SK-N-SH treated with all-trans-retinoic acid at 6 μM for 48 hours (cell line): ENCODE measurements around the gene MUSTN1.

Experiments used
- ATAC-seq: fragments of 200-7000 bp; cut with Tn5 transposase; 3 replicates; pipeline ENCODE4 v1.9.1; 2020; ENCODE audit warnings: mild to moderate bottlenecking, moderate library complexity
- ARNTL ChIP-seq: fragments of 450-650 bp; formaldehyde crosslinking; IDR thresholded peaks from 2 replicates; pipeline ENCODE4 v1.5.0; 2020; ENCODE audit warnings: low read depth, mild to moderate bottlenecking, moderate library complexity, borderline replicate concordance
- BACH2 ChIP-seq: fragments of 250-450 bp; sonication (Bioruptor Pico); IDR thresholded peaks from 2 replicates; pipeline ENCODE4 v1.9.0; 2021; ENCODE audit warnings: mild to moderate bottlenecking, borderline replicate concordance
- CREB5 ChIP-seq: fragments of 250-450 bp; sonication (Bioruptor Pico); IDR thresholded peaks from 2 replicates; pipeline ENCODE4 v1.5.1; 2020; ENCODE audit warnings: low read depth, mild to moderate bottlenecking, moderate library complexity
- CSDC2 ChIP-seq: fragments of 250-450 bp; sonication (Bioruptor Pico); IDR thresholded peaks from 2 replicates; pipeline ENCODE4 v1.5.0; 2020; ENCODE audit warnings: mild to moderate bottlenecking, moderate library complexity
- CSRNP3 ChIP-seq: fragments of 250-450 bp; sonication (Bioruptor Pico); IDR thresholded peaks from 2 replicates; pipeline ENCODE4 v1.5.1; 2021; ENCODE audit warnings: mild to moderate bottlenecking, moderate library complexity
- GLIS3 ChIP-seq: fragments of 250-450 bp; sonication (Bioruptor Pico); IDR thresholded peaks from 2 replicates; pipeline ENCODE4 v1.5.0; 2020; ENCODE audit warnings: mild to moderate bottlenecking, moderate library complexity
- ISL1 ChIP-seq: fragments of 250-450 bp; sonication (Bioruptor Pico); IDR thresholded peaks from 2 replicates; pipeline ENCODE4 v2.1.2; 2022; ENCODE audit warnings: mild to moderate bottlenecking, moderate library complexity
- PATZ1 ChIP-seq: fragments of 250-450 bp; sonication (Bioruptor Pico); IDR thresholded peaks from 2 replicates; pipeline ENCODE4 v1.8.0; 2020; ENCODE audit warnings: mild to moderate bottlenecking, moderate library complexity, borderline replicate concordance
- PPARA ChIP-seq: fragments of 250-450 bp; sonication (Bioruptor Pico); IDR thresholded peaks from 2 replicates; pipeline ENCODE4 v1.5.0; 2020; ENCODE audit warnings: mild to moderate bottlenecking, borderline replicate concordance
- SNAI2 ChIP-seq: fragments of 250-450 bp; sonication (Bioruptor Pico); IDR thresholded peaks from 2 replicates; pipeline ENCODE4 v1.5.0; 2020; ENCODE audit warnings: mild to moderate bottlenecking, moderate library complexity
- TCF4 ChIP-seq: fragments of 250-450 bp; sonication (Bioruptor Pico); IDR thresholded peaks from 2 replicates; pipeline ENCODE4 v1.8.0; 2021; ENCODE audit warnings: mild to moderate bottlenecking, moderate library complexity, borderline replicate concordance
- TOX ChIP-seq: fragments of 250-450 bp; sonication (Bioruptor Pico); IDR thresholded peaks from 2 replicates; pipeline ENCODE4 v1.8.0; 2021; ENCODE audit warnings: mild to moderate bottlenecking, moderate library complexity, borderline replicate concordance
- ZFP3 ChIP-seq: fragments of 250-450 bp; sonication (Bioruptor Pico); IDR thresholded peaks from 2 replicates; pipeline ENCODE4 v1.5.0; 2020; ENCODE audit warnings: mild to moderate bottlenecking, moderate library complexity
- ZFP30 ChIP-seq: fragments of 450-650 bp; formaldehyde crosslinking; IDR thresholded peaks from 2 replicates; pipeline ENCODE4 v1.5.0; 2022; ENCODE audit warnings: mild to moderate bottlenecking, moderate library complexity
- ZNF70 ChIP-seq: fragments of 450-650 bp; formaldehyde crosslinking; IDR thresholded peaks from 2 replicates; pipeline ENCODE4 v1.5.0; 2020; ENCODE audit warnings: mild to moderate bottlenecking, moderate library complexity
- ZNF8 ChIP-seq: fragments of 450-650 bp; formaldehyde crosslinking; IDR thresholded peaks from 2 replicates; pipeline ENCODE4 v1.5.0; 2020; ENCODE audit warnings: mild to moderate bottlenecking, moderate library complexity
- TF ChIP-seq, protein P1 (sequence below): fragments of 250-450 bp; sonication (Bioruptor Pico); IDR thresholded peaks from 2 replicates; pipeline ENCODE4 v1.8.0; 2021; ENCODE audit warnings: low read depth, mild to moderate bottlenecking, moderate library complexity, borderline replicate concordance
- TF ChIP-seq, protein P2 (sequence below): fragments of 250-450 bp; sonication (Bioruptor Pico); IDR thresholded peaks from 2 replicates; pipeline ENCODE4 v1.5.0; 2020; ENCODE audit warnings: mild to moderate bottlenecking, moderate library complexity

The MUSTN1 gene

GRCh38 chr3:52870471-52870870 lies 35.7 kb upstream of the MUSTN1 start:
- ATAC-seq, result no peak
- TF ChIP-seq CREB5 (no peak), ARNTL (CRISPR knock-in tag) (no peak), GLIS3 (CRISPR knock-in tag) (no peak), ISL1 (no peak), ZFP3 (CRISPR knock-in tag) (no peak), BACH2 (CRISPR knock-in tag) (no peak), ZFP30 (CRISPR knock-in tag) (no peak), SNAI2 (no peak), ZNF70 (CRISPR knock-in tag) (no peak), TCF4 (CRISPR knock-in tag) (no peak), ZNF8 (no peak), PPARA (CRISPR knock-in tag) (no peak)
- TF ChIP-seq, protein P1, sequence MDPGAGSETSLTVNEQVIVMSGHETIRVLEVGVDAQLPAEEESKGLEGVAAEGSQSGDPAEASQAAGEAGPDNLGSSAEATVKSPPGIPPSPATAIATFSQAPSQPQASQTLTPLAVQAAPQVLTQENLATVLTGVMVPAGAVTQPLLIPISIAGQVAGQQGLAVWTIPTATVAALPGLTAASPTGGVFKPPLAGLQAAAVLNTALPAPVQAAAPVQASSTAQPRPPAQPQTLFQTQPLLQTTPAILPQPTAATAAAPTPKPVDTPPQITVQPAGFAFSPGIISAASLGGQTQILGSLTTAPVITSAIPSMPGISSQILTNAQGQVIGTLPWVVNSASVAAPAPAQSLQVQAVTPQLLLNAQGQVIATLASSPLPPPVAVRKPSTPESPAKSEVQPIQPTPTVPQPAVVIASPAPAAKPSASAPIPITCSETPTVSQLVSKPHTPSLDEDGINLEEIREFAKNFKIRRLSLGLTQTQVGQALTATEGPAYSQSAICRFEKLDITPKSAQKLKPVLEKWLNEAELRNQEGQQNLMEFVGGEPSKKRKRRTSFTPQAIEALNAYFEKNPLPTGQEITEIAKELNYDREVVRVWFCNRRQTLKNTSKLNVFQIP (CRISPR knock-in tag), result no peak
- TF ChIP-seq, protein P2, sequence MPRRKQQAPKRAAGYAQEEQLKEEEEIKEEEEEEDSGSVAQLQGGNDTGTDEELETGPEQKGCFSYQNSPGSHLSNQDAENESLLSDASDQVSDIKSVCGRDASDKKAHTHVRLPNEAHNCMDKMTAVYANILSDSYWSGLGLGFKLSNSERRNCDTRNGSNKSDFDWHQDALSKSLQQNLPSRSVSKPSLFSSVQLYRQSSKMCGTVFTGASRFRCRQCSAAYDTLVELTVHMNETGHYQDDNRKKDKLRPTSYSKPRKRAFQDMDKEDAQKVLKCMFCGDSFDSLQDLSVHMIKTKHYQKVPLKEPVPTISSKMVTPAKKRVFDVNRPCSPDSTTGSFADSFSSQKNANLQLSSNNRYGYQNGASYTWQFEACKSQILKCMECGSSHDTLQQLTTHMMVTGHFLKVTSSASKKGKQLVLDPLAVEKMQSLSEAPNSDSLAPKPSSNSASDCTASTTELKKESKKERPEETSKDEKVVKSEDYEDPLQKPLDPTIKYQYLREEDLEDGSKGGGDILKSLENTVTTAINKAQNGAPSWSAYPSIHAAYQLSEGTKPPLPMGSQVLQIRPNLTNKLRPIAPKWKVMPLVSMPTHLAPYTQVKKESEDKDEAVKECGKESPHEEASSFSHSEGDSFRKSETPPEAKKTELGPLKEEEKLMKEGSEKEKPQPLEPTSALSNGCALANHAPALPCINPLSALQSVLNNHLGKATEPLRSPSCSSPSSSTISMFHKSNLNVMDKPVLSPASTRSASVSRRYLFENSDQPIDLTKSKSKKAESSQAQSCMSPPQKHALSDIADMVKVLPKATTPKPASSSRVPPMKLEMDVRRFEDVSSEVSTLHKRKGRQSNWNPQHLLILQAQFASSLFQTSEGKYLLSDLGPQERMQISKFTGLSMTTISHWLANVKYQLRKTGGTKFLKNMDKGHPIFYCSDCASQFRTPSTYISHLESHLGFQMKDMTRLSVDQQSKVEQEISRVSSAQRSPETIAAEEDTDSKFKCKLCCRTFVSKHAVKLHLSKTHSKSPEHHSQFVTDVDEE (CRISPR knock-in tag), result no peak

DNA sequence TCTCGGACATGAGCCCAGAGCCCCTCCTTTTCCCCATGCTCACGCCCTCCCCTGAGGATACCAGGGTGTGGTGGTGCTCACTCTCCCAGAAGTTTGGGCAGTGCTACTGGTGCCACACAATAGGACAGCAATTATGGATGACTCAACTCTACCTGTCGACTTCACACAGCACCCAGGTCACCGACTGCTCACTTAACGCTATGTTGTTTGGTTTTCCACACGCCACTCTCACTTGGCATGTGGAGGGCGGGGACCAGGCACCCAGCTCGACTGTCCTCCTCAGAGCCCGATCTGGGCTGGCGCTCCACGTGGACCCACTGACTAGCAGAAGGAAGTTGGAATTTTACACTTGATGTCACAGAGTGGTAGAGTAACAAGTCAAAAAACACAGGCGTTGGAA lies 31.6 kb upstream of the MUSTN1 start:
- ATAC-seq, result no peak
- TF ChIP-seq PPARA (CRISPR knock-in tag), result no peak
- no peak for TF ChIP-seq ZNF70 (CRISPR knock-in tag)
- no peak for TF ChIP-seq CSDC2 (CRISPR knock-in tag)
- TF ChIP-seq SNAI2, result no peak
- no peak for TF ChIP-seq BACH2 (CRISPR knock-in tag)
- TF ChIP-seq TOX (CRISPR knock-in tag), result no peak
- TF ChIP-seq ARNTL (CRISPR knock-in tag), result no peak
- no peak for TF ChIP-seq CSRNP3 (CRISPR knock-in tag)
- TF ChIP-seq, protein P2 (CRISPR knock-in tag), result no peak
- TF ChIP-seq PATZ1 (CRISPR knock-in tag), result no peak
- no peak for TF ChIP-seq ZFP3 (CRISPR knock-in tag)
- TF ChIP-seq TCF4 (CRISPR knock-in tag), result no peak
- no peak for TF ChIP-seq ISL1
- TF ChIP-seq ZNF8, result no peak
